MM.1S (cell line): ENCODE measurements around the gene AMMECR1L.

Source experiments
- EZH2 ChIP-seq: fragments of 300-600 bp; sonication (generic); optimal IDR thresholded peaks from 2 replicates; pipeline ENCODE3; 2017; ENCODE audit warnings: low read depth, mild to moderate bottlenecking, antibody characterized with exemption, low read length, mixed read lengths
- EZH2phosphoT487 ChIP-seq: fragments of 300-600 bp; sonication (generic); IDR thresholded peaks from 2 replicates; pipeline ENCODE4 v1.6.1; 2018; ENCODE audit warnings: antibody characterized with exemption, low read length
- TF ChIP-seq, protein P1 (sequence below): fragments of 300-600 bp; sonication (generic); IDR thresholded peaks from 2 replicates; pipeline ENCODE4 v1.5.1; 2016; ENCODE audit warnings: antibody characterized with exemption, low read length, mixed read lengths

DNA sequence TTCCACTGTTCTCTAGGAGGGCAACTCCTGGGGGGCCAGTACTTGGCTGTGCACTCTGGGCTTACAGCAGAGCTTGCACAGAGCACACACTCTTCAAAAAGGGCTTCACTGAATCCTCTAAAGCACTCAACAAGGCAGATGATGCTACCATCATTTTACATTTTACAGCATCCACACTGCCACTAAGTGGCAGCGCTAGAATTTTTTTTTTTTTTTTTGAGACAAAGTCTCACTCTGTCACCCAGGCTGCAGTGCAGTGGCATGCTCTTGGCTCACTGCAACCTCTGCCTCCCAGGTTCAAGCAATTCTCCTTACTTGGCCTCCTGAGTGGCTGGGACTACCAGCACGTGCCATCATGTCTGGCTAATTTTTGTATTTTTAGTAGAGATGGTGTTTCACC, 8.6 kb downstream of the AMMECR1L start:
- TF ChIP-seq, protein P1, sequence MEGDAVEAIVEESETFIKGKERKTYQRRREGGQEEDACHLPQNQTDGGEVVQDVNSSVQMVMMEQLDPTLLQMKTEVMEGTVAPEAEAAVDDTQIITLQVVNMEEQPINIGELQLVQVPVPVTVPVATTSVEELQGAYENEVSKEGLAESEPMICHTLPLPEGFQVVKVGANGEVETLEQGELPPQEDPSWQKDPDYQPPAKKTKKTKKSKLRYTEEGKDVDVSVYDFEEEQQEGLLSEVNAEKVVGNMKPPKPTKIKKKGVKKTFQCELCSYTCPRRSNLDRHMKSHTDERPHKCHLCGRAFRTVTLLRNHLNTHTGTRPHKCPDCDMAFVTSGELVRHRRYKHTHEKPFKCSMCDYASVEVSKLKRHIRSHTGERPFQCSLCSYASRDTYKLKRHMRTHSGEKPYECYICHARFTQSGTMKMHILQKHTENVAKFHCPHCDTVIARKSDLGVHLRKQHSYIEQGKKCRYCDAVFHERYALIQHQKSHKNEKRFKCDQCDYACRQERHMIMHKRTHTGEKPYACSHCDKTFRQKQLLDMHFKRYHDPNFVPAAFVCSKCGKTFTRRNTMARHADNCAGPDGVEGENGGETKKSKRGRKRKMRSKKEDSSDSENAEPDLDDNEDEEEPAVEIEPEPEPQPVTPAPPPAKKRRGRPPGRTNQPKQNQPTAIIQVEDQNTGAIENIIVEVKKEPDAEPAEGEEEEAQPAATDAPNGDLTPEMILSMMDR = no peak
- TF ChIP-seq EZH2 (no peak), EZH2phosphoT487 (no peak)
